GM21515 (cell line): ENCODE data around the gene ARRB1.

Source experiments
- ATAC-seq: cut with Tn5 transposase; IDR thresholded peaks from one replicate; pipeline ENCODE4 v1.9.1; 2021; ENCODE audit not compliant: unreplicated experiment

The ARRB1 gene

DNA sequence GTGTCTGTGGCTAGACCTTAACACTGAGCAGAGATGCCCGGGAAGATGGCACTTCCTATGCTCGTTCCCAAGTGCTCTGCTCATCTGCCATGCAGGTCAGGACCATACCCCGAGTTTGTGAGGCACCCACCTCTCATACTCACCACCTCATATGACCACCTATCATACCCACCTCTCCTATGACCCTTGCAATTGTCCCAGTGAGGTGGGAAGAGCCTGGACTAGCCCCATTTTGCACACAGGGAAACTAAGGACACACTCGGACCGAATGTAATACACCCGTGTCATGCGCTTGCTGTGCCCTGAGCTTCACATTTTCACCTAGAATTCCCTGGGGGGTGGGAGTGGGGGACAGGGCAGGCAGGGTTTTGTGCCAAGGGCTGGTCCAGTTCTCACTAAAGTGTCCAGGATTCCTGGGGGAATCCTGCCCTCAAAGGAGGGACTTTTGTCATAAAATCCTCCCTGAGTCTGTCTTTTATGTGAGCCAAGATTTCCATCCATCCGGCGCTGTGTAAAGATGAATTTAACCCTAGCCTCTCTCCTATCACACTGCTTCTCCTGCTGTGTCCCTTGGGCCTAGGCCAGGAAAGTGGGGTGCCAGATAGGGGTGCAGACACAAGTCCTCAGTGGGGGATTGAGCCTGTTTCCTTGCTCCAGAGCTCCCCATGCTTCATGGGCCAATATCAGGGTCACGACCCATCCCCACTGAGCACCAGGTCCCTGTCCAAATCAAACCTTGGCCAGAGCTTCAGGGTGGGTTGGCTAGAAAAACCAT lies 90.9 kb downstream of the ARRB1 start:
- no peak for ATAC-seq

DNA sequence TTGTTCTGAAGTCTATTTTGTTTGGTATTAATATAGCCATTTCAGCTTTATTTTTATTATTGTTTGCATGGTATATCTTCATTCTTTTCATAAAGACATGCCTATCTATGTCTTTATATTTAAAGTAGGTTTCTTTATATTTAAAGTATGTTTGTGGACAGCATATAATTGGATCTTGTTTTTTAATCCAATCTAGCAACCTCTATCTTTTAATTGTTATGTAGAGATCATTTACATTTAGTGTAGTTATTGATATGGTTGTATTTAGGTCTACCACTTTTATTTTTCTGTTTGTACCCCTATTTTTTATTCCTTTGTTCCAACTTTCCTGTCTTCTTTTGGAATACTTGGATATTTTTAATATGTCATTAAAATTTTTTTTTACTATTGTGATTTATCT lies 97.1 kb downstream of the ARRB1 start:
- no peak for ATAC-seq

GRCh38 chr11:75249704-75250103 lies 101.8 kb downstream of the ARRB1 start:
- ATAC-seq = no peak

GRCh38 chr11:75248924-75249256 lies 102.6 kb downstream of the ARRB1 start:
- ATAC-seq = no peak

- no peak for ATAC-seq
Observed at GRCh38 chr11:75246671-75247350, 104.7 kb downstream of the ARRB1 start.

DNA sequence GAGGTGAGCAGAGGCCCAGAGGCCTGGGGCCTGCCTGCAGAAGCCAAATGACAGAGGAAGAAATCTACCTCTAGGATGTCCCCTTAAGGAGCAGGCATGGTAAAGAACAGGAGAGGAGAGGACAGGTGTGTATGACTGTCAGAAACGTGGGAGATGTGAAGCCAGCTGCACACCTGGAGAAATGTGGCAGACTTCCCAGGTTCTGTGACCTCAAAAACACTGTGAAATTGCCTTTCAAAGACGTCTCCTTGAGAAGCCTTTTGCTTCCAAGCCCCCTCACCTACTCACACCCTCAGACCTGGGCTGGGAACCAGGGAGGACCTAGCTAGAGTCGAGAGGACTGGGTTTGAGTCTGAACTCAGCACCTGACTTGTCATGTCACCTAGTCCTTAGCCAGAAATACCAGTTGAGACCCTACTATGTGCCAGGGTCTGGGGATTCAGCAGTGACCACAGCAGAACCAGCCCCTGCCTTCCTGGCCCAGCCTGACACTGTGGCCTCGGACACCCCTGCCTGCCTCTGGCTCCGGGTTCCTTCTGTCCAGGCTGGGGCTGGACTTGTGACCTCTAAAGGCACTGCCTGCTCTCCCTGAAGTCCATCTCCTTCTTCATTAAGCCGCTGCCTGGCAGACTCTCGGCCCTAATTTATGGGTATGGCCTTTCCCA lies 105.3 kb downstream of the ARRB1 start:
- ATAC-seq = no peak

- ATAC-seq = no peak
Observed at GRCh38 chr11:75245356-75246005, 106.0 kb downstream of the ARRB1 start.

- no peak for ATAC-seq
Observed at GRCh38 chr11:75244052-75244814, 107.2 kb downstream of the ARRB1 start.

GRCh38 chr11:75242722-75243600 lies 108.5 kb downstream of the ARRB1 start:
- ATAC-seq = no peak

DNA sequence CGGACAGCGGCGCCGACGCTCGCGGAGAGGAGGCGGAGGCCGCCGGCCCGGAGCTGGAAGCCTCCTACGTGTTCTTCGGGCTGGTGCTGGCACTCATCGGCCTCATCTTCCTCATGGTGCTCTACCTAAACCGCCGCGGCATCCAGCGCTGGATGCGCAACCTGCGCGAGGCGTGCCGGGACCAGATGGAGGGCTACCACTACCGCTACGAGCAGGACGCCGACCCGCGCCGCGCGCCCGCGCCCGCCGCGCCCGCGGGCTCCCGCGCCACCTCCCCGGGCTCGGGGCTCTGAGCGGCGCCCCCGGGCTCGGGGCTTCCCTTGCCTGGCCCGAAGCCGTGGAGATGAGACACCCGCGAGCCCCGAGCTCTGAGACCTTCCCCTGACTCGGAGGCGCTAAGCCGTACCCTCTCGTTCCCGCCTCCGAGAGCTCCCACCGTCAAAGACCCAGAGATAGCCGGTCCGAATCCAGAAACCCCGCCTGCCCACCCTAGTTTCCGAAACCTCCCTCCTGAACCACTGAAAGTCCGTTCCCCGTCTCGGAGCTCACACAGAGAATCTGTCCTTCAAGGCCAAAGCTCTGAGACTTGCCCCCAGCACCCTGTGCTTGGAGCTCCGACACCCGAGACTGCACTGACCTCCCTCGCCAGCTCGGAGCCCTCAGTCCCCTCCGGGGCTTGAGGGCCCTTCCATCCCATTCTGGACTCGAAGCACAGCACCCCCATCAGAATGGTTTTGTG lies 109.4 kb downstream of the ARRB1 start:
- ATAC-seq = peak; percentile 18

DNA sequence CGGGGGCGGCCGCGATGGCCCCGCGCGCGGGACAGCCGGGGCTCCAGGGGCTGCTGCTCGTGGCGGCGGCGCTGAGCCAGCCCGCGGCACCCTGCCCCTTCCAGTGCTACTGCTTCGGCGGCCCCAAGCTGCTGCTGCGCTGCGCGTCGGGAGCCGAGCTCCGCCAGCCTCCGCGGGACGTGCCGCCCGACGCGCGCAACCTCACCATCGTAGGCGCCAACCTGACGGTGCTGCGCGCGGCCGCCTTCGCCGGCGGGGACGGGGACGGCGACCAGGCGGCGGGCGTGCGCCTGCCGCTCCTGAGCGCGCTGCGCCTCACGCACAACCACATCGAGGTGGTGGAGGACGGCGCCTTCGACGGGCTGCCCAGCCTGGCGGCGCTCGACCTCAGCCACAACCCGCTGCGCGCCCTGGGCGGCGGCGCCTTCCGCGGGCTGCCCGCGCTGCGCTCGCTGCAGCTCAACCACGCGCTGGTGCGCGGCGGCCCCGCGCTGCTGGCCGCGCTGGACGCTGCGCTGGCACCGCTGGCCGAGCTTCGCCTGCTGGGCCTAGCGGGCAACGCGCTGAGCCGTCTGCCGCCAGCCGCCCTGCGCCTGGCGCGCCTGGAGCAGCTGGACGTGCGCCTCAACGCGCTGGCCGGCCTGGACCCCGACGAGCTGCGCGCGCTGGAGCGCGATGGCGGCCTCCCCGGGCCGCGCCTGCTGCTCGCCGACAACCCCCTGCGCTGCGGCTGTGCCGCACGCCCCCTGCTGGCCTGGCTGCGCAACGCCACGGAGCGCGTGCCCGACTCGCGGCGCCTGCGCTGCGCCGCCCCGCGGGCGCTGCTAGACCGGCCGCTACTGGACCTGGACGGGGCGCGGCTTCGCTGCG lies 110.2 kb downstream of the ARRB1 start:
- ATAC-seq = peak; percentile 83

DNA sequence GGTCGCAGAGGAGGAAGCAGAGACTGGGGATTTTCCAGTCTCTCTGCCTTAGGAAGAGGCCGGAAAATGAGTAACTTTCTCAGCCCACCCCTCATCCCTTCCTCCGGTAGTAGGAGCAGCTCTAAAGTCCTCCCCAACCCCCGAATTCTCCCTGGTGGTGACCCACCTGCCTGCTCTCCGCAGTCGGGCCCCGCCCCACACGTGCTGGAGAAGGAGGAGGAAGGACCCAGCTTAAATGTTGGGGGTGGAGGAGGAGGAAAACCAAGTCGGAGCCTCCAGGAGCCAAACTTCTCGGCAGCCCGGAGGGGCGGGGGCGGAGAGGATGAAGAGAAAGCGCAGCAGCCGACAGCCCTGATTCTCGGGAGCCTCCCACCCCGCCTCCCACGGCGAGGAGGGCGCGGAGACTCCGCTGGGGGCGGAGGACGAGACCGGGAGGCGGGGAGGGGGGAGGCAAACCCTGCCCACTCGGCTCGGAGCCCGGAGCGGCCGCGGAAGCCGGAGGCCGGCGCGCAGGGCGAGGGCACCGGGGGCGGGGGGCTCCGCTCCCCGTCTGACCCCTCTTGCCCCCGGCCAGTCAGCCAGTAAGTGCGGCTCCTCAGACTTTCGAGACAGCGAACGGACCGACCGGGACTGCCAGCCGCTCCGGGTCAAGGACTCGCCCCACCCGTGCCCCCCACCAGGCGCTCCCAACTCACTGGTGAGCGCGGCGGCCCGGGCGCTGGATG lies 111.0 kb downstream of the ARRB1 start, which contains the start of gene TPBGL:
Gene TPBGL, plus strand, starts transcription at position 464 of the 725 bp plus-strand sequence. CDS start 276 bp downstream, outside the sequence.
- ATAC-seq = no peak

GRCh38 chr11:75239531-75240290 lies 111.8 kb downstream of the ARRB1 start:
- ATAC-seq = no peak

GRCh38 chr11:75238595-75239440 lies 112.6 kb downstream of the ARRB1 start:
- no peak for ATAC-seq

DNA sequence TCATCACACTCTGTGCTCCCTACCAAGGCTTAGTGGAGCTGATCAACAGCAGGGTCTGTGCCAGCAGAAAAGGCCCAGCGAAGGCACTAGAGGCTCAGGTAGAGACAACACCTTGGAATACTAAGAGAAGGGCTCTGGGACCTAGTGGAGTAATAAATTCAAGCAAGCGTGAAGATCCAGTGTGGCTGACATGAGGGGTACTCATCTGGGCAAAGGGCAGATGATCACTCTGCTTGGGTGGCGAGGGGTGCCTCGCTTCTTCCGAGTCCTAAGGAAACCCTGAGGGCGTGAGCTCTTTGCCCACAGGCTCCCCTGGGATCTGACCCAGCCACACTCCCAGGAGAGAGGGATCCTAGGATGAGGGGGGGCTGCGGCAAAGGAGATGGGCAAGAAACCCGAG lies 114.4 kb downstream of the ARRB1 start:
- ATAC-seq = no peak

- no peak for ATAC-seq
Observed at GRCh38 chr11:75236062-75236461, 115.4 kb downstream of the ARRB1 start.
